K562 (cell line): Measurements from ENCODE around the gene KIFC3.

Experiments used
- NRF1 ChIP-seq, 2 experiments: fragments of 450-650 bp; IDR thresholded peaks in 1 of 2; conservative IDR thresholded peaks in 1 of 2; 2 replicates each; pipeline ENCODE4 v1.6.1; 2014; ENCODE audit warnings: mild to moderate bottlenecking in 2 of 2
- POLR2A ChIP-seq: fragments of 450-650 bp; conservative IDR thresholded peaks from 2 replicates; pipeline ENCODE4 v1.6.1; 2016
- RBBP5 ChIP-seq: fragments of 200-600 bp; sonication (generic); IDR thresholded peaks from 2 replicates; pipeline ENCODE4 v1.6.1; 2012; ENCODE audit warnings: borderline replicate concordance, mild to moderate bottlenecking, low read length, control low read depth, inconsistent platforms; ENCODE audit not compliant: insufficient read depth, poor library complexity, severe bottlenecking
- ZKSCAN3 ChIP-seq: fragments of 250-450 bp; sonication (Bioruptor Pico); IDR thresholded peaks from 2 replicates; pipeline ENCODE4 v1.4.0; 2020
- TF ChIP-seq, protein P1 (sequence below): sonication (generic); formaldehyde crosslinking; IDR thresholded peaks from 2 replicates; pipeline ENCODE4 v1.8.1; 2023; ENCODE audit warnings: missing genetic modification reagents, mild to moderate bottlenecking, borderline replicate concordance
- TF ChIP-seq, protein P2 (sequence below), 3 experiments: IDR thresholded peaks in 2 of 3; conservative IDR thresholded peaks in 1 of 3; 2 replicates each; pipeline ENCODE4 v1.5.1; 2011 to 2012; ENCODE audit warnings: low read length in 3 of 3, mild to moderate bottlenecking in 3 of 3, control low read depth in 2 of 3, improper control_type of control experiment in 1 of 3, inconsistent platforms in 1 of 3, low read depth in 1 of 3, mixed read lengths in 1 of 3, moderate library complexity in 1 of 3; ENCODE audit not compliant: insufficient read depth in 2 of 3

DNA sequence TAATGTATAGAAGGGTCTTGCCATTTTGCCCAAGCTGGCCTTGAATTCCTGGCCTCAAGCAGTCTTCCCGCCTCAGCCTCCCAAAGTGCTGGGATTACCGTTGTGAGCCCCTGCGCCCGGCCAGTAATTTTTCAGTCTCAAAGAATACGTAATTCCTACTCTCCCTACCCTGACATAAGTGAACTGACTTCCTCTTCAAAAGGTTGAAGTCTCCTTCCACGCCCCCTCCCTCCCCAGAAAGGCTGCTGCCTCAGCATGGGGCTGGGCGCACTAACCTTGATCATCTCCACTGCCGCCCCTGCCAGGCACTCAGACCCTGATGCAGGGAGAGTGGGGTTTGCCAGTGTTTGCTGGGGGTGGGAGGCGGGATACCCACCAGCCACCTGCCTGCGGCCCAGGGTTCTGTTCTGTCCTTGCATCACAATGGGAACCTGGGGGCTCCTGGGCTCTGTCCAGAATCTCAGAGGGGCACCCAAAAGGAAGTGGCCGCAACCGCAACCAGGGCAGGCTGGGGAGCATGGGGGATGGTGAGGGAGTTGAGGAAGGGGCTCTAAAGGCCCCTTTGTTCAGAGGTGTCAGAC, 27.5 kb downstream of the KIFC3 start:
- no peak for TF ChIP-seq POLR2A
- no peak for TF ChIP-seq RBBP5
- TF ChIP-seq, protein P1, sequence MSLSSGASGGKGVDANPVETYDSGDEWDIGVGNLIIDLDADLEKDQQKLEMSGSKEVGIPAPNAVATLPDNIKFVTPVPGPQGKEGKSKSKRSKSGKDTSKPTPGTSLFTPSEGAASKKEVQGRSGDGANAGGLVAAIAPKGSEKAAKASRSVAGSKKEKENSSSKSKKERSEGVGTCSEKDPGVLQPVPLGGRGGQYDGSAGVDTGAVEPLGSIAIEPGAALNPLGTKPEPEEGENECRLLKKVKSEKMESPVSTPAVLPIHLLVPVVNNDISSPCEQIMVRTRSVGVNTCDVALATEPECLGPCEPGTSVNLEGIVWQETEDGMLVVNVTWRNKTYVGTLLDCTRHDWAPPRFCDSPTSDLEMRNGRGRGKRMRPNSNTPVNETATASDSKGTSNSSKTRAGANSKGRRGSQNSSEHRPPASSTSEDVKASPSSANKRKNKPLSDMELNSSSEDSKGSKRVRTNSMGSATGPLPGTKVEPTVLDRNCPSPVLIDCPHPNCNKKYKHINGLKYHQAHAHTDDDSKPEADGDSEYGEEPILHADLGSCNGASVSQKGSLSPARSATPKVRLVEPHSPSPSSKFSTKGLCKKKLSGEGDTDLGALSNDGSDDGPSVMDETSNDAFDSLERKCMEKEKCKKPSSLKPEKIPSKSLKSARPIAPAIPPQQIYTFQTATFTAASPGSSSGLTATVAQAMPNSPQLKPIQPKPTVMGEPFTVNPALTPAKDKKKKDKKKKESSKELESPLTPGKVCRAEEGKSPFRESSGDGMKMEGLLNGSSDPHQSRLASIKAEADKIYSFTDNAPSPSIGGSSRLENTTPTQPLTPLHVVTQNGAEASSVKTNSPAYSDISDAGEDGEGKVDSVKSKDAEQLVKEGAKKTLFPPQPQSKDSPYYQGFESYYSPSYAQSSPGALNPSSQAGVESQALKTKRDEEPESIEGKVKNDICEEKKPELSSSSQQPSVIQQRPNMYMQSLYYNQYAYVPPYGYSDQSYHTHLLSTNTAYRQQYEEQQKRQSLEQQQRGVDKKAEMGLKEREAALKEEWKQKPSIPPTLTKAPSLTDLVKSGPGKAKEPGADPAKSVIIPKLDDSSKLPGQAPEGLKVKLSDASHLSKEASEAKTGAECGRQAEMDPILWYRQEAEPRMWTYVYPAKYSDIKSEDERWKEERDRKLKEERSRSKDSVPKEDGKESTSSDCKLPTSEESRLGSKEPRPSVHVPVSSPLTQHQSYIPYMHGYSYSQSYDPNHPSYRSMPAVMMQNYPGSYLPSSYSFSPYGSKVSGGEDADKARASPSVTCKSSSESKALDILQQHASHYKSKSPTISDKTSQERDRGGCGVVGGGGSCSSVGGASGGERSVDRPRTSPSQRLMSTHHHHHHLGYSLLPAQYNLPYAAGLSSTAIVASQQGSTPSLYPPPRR (CRISPR knock-in tag) = no peak
- TF ChIP-seq, protein P2, sequence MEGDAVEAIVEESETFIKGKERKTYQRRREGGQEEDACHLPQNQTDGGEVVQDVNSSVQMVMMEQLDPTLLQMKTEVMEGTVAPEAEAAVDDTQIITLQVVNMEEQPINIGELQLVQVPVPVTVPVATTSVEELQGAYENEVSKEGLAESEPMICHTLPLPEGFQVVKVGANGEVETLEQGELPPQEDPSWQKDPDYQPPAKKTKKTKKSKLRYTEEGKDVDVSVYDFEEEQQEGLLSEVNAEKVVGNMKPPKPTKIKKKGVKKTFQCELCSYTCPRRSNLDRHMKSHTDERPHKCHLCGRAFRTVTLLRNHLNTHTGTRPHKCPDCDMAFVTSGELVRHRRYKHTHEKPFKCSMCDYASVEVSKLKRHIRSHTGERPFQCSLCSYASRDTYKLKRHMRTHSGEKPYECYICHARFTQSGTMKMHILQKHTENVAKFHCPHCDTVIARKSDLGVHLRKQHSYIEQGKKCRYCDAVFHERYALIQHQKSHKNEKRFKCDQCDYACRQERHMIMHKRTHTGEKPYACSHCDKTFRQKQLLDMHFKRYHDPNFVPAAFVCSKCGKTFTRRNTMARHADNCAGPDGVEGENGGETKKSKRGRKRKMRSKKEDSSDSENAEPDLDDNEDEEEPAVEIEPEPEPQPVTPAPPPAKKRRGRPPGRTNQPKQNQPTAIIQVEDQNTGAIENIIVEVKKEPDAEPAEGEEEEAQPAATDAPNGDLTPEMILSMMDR (IDR thresholded peaks at IDR 0.05 in 2 of 3, conservative IDR thresholded peaks at IDR 0.05 in 1 of 3; ENCODE audit: insufficient read depth in 2 of 3, low read depth in 1 of 3, low read length in 3 of 3) = no peak
- TF ChIP-seq NRF1 (conservative IDR thresholded peaks at IDR 0.05 in 1 of 2, IDR thresholded peaks at IDR 0.05 in 1 of 2) = no peak
- no peak for TF ChIP-seq ZKSCAN3 (CRISPR knock-in tag)
